PC-9 (cell line): ENCODE measurements around the gene CLCF1. TPM values are rescaled to one million over a fixed set of nuclear protein-coding genes. Genes with fewer than 3 reads are reported as not detected.
A peak's percentile ranks its signal among the peaks of the same experiment; 100 is the strongest.

Experiments used
- BruUV-seq: library from RNA; stranded (reverse); fragments of 400-500 nt; replicated peaks from 2 replicates; lab custom pipeline; 2021; lab: Mats Ljungman, UMichigan
- CTCF ChIA-PET: fragments of 300-600 bp; sonication (Branson Sonifier 250); formaldehyde crosslinking; loops from one replicate; lab custom pipeline; 2022; ENCODE audit warnings: antibody characterized with exemption; lab: Charles Lee
- POLR2A ChIA-PET: fragments of 300-600 bp; sonication (Branson Sonifier 250); formaldehyde crosslinking; loops from one replicate; lab custom pipeline; 2022; ENCODE audit warnings: antibody characterized with exemption; ENCODE audit not compliant: unreplicated experiment; lab: Charles Lee
- DNase-seq, 2 experiments: peaks; one replicate each; pipeline versions ENCODE4 v3.0.0 to v3.0.0-alpha.2; 2015 to 2022; ENCODE audit warnings: mixed read lengths in 1 of 2
- H2AFZ ChIP-seq: fragments of 200-600 bp; sonication (generic); 2 replicates; pipeline ENCODE4 v1.8.1; 2017; ENCODE audit warnings: antibody characterized with exemption
- H3F3A ChIP-seq: fragments of 200-600 bp; sonication (generic); 2 replicates; pipeline ENCODE4 v1.8.1; 2017; ENCODE audit warnings: antibody characterized with exemption, mild to moderate bottlenecking, low read depth; ENCODE audit not compliant: insufficient read depth
- H3K27ac ChIP-seq: fragments of 200-600 bp; sonication (generic); 2 replicates; pipeline ENCODE4 v1.6.1; 2016; ENCODE audit warnings: mixed run types
- H3K27me3 ChIP-seq: fragments of 200-600 bp; sonication (generic); 2 replicates; pipeline ENCODE4 v1.6.1; 2016; ENCODE audit warnings: low read depth, mixed run types; ENCODE audit not compliant: insufficient read depth
- H3K36me3 ChIP-seq: fragments of 200-600 bp; sonication (generic); 2 replicates; pipeline ENCODE4 v1.6.1; 2016; ENCODE audit warnings: low read depth, mixed run types
- H3K4me1 ChIP-seq: fragments of 200-600 bp; sonication (generic); replicated peaks from 2 replicates; pipeline ENCODE4 v1.6.1; 2016; ENCODE audit warnings: mixed run types; ENCODE audit not compliant: insufficient read depth
- H3K4me2 ChIP-seq: fragments of 200-600 bp; sonication (generic); 2 replicates; pipeline ENCODE4 v1.6.1; 2017; ENCODE audit warnings: mixed run types
- H3K4me3 ChIP-seq: fragments of 200-600 bp; sonication (generic); 2 replicates; pipeline ENCODE4 v1.6.1; 2016; ENCODE audit warnings: mixed run types
- H3K79me2 ChIP-seq: fragments of 200-600 bp; sonication (generic); 2 replicates; pipeline ENCODE4 v1.6.1; 2017; ENCODE audit warnings: low read depth, mixed run types
- H3K9me2 ChIP-seq: fragments of 200-600 bp; sonication (generic); 2 replicates; pipeline ENCODE4 v1.8.1; 2017; ENCODE audit warnings: mild to moderate bottlenecking; ENCODE audit not compliant: insufficient read depth
- H3K9me3 ChIP-seq: fragments of 200-600 bp; sonication (generic); 2 replicates; pipeline ENCODE4 v1.8.1; 2016; ENCODE audit warnings: low read depth; ENCODE audit not compliant: insufficient read depth
- H4K20me1 ChIP-seq: fragments of 200-600 bp; sonication (generic); 2 replicates; pipeline ENCODE4 v1.8.1; 2017; ENCODE audit not compliant: insufficient read depth
- EZH2 ChIP-seq: fragments of 200-600 bp; sonication (generic); IDR thresholded peaks from 2 replicates; pipeline ENCODE4 v1.8.0; 2017; ENCODE audit warnings: antibody characterized with exemption, low read depth
- intact Hi-C: fragments of 100-400 bp; cut with micrococcal nuclease; formaldehyde crosslinking; loops from one replicate; pipeline ENCODE4 v1.10.0; 2022; ENCODE audit not compliant: unreplicated experiment
- total RNA-seq: library from RNA; stranded (reverse); gene quantifications from 2 replicates; pipeline ENCODE4 v1.2.3, GENCODE V29; 2021
- TF ChIP-seq, protein P1 (sequence below): fragments of 200-600 bp; sonication (generic); conservative IDR thresholded peaks from 2 replicates; pipeline ENCODE4 v1.6.1; 2017; ENCODE audit warnings: mixed run types, antibody characterized with exemption, mild to moderate bottlenecking, moderate library complexity

CLCF1 gene
- total RNA-seq, 1 experiment from 2014 or later, result 17.0 TPM

DNA sequence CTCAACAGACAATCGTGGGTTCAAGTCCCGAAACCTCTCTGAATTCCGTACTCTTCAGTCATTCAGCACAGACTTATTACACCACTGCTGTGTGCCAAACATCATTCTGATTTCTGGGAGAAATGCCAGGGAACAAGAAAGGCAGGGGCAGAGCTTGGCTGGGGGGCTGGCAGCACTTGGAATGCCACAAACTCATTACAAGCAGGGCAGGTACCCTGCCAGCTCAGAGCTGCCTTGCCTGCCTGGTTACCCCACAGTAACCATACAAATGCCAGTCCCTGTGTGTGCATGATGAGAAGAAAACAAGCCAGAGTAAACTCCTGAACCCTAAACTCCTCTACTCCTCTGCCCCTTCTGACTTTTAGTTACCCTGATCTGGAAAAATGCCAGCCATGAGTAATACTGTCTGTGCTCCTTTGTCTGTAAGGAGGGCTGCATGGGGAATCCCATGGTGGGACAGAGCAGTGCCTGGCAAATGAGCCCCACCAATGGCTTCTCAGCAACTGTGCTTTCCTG, 11.5 kb upstream of the CLCF1 start:
- ChIA-PET CTCF (interaction anchor here (0.6 kb wide), 2 partner anchors 9 to 122 kb away, joined by 7 to 13 read pairs; no protein-coding TSS in a partner anchor), POLR2A (interaction anchor here (0.5 to 1.3 kb wide), 6 partner anchors 11 to 197 kb away, joined by 3 to 5 read pairs (median 4); partner anchors contain the start of gene PITPNM1)
- H3K9me3 ChIP-seq, result no peaks in the 10 kb centered on the region
- peaks cover 37% of the 10 kb centered on the region for H3F3A ChIP-seq
- no TSS peak for BruUV-seq
- intact Hi-C loops, result loop anchor here (5.0 kb wide), 1 partner anchor 123 kb away; no protein-coding TSS in a partner anchor
- peak overlapping the region; percentile 27 for H3K4me2 ChIP-seq
- DNase-seq, result peak; percentile 73 to 79
- H4K20me1 ChIP-seq, result no peaks in the 10 kb centered on the region
- no peaks in the 10 kb centered on the region for H3K36me3 ChIP-seq
- peaks cover 4% of the 10 kb centered on the region; the same call in 1 of the 2 replicates for H3K79me2 ChIP-seq
- no peaks in the 10 kb centered on the region for H3K27me3 ChIP-seq
- no peak overlapping the region for H3K27ac ChIP-seq
- no peaks in the 10 kb centered on the region for H3K9me2 ChIP-seq
- no peak overlapping the region for H3K4me3 ChIP-seq
- peaks cover 46% of the 10 kb centered on the region for H3K4me1 ChIP-seq
- H2AFZ ChIP-seq, result no peak overlapping the region
- TF ChIP-seq, protein P1, sequence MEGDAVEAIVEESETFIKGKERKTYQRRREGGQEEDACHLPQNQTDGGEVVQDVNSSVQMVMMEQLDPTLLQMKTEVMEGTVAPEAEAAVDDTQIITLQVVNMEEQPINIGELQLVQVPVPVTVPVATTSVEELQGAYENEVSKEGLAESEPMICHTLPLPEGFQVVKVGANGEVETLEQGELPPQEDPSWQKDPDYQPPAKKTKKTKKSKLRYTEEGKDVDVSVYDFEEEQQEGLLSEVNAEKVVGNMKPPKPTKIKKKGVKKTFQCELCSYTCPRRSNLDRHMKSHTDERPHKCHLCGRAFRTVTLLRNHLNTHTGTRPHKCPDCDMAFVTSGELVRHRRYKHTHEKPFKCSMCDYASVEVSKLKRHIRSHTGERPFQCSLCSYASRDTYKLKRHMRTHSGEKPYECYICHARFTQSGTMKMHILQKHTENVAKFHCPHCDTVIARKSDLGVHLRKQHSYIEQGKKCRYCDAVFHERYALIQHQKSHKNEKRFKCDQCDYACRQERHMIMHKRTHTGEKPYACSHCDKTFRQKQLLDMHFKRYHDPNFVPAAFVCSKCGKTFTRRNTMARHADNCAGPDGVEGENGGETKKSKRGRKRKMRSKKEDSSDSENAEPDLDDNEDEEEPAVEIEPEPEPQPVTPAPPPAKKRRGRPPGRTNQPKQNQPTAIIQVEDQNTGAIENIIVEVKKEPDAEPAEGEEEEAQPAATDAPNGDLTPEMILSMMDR, result no peak
- TF ChIP-seq EZH2, result no peak

DNA sequence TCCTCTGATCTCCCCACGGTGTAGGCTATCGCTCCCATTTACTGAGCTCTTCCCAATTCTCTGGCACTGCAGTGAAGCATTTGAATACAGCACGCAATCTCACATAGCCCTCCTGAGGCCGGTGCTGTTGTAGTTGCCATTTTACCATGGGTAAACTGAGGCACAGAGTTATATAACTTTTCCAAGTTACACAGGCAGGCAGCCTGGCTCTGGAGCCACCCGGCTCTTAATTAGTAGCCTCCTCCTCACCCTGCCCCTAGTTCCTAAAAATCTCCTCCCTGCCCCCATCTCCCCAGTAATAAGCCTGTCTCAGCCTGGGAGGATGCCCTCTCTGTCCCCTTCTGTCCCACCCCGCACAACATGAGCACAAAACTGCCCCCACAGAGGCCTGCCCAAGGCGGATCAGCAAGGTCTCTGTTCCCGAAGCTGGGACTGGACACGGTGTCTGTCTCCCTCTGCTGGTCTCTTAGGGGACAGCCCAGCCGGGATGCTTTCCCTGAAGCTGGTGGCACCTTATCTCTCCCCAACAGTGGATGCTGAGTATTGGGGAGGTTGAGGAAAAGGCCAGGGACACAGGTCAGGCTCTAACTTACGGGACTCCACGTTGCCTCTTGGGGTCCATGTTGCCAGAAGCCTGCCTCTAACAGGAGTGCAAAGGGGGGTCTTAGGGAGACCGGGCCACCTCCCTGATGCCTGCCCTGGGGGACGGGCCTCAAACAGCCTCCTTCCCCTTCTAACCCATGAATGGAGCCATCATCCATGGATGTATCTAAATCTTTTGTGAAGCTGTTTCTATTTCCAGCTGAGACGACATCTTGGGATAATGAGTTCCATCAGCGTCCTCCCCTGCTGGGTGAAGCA, 9.1 kb upstream of the CLCF1 start:
- Histone ChIP-seq H3F3A (peaks cover 54% of the 10 kb centered on the region), H3K4me2 (peak overlapping the region; percentile 37), H3K79me2 (peaks cover 6% of the 10 kb centered on the region; the same call in 1 of the 2 replicates), H3K9me3 (no peaks in the 10 kb centered on the region), H4K20me1 (no peaks in the 10 kb centered on the region), H3K36me3 (no peaks in the 10 kb centered on the region), H3K9me2 (no peaks in the 10 kb centered on the region), H2AFZ (no peak overlapping the region), H3K4me1 (peaks cover 64% of the 10 kb centered on the region), H3K27me3 (no peaks in the 10 kb centered on the region), H3K27ac (no peak overlapping the region), H3K4me3 (no peak overlapping the region)
- CTCF ChIA-PET, result interaction anchor here (0.5 to 6.6 kb wide), 9 partner anchors 8 to 527 kb away, joined by 3 to 174 read pairs (median 6); partner anchors contain the start of gene POLD4
- intact Hi-C loops, result loop anchor here (1.0 to 5.0 kb wide), 4 partner anchors 9 to 120 kb away; partner anchors contain the start of gene CLCF1
- DNase-seq, result peak; percentile 66 to 84
- POLR2A ChIA-PET, result interaction anchor here (0.5 to 0.7 kb wide), 2 partner anchors 10 to 71 kb away, joined by 5 to 10 read pairs; no protein-coding TSS in a partner anchor
- no TSS peak for BruUV-seq
- TF ChIP-seq, protein P1, result peak; percentile 99
- no peak for TF ChIP-seq EZH2
